CD4-positive, alpha-beta T cell (primary cell): ENCODE measurements around the gene SDK1. TPM values are rescaled to one million over a fixed set of nuclear protein-coding genes. Genes with fewer than 3 reads are reported as not detected.

Experiments
- ATAC-seq: fragments of 200-7000 bp; cut with Tn5 transposase; one replicate; pipeline ENCODE4 v1.10.0; 2022; ENCODE audit warnings: mild to moderate bottlenecking; ENCODE audit not compliant: poor library complexity
- CTCF ChIA-PET: fragments of 350-600 bp; sonication (Branson Sonifier 250); formaldehyde crosslinking; loops from one replicate; lab custom pipeline; 2021; ENCODE audit warnings: antibody characterized with exemption, inconsistent platforms; lab: Charles Lee
- POLR2A ChIA-PET: fragments of 350-600 bp; sonication (Branson Sonifier 250); formaldehyde crosslinking; loops from one replicate; lab custom pipeline; 2021; ENCODE audit warnings: antibody characterized with exemption, inconsistent platforms; lab: Charles Lee
- DNase-seq, 14 experiments: peaks; one replicate each; pipeline ENCODE4 v3.0.0-alpha.2; 2013 to 2020; ENCODE audit warnings: mixed read lengths in 2 of 14
- H3K27ac ChIP-seq, 2 donors: one replicate each; pipeline versions ENCODE4 v1.5.1 to v1.7.0; 2013; ENCODE audit warnings: low read length in 2 of 2, low read depth in 1 of 2, mild to moderate bottlenecking in 1 of 2
- H3K27me3 ChIP-seq, 2 experiments: 1 replicate in 1 of 2; 2 replicates in 1 of 2; pipeline versions ENCODE4 v1.6.1 to v1.7.0; 2013; ENCODE audit warnings: low read length in 2 of 2, control low read depth in 1 of 2, mild to moderate bottlenecking in 1 of 2, moderate library complexity in 1 of 2; ENCODE audit not compliant: insufficient read depth in 2 of 2, control insufficient read depth in 1 of 2
- H3K36me3 ChIP-seq: one replicate; pipeline ENCODE4 v1.6.1; 2013; ENCODE audit warnings: low read length, control low read depth; ENCODE audit not compliant: insufficient read depth
- H3K4me1 ChIP-seq: one replicate; pipeline ENCODE4 v1.6.1; 2013; ENCODE audit warnings: low read length, control low read depth; ENCODE audit not compliant: insufficient read depth
- H3K4me3 ChIP-seq: one replicate; pipeline ENCODE4 v1.5.1; 2013; ENCODE audit warnings: mild to moderate bottlenecking, low read length, moderate library complexity
- H3K9me3 ChIP-seq, 2 experiments: 1 replicate in 1 of 2; 2 replicates in 1 of 2; pipeline versions ENCODE4 v1.6.1 to v1.7.0; 2013; ENCODE audit warnings: low read length in 2 of 2, mild to moderate bottlenecking in 2 of 2, control low read depth in 1 of 2, moderate library complexity in 1 of 2; ENCODE audit not compliant: control insufficient read depth in 1 of 2, insufficient read depth in 1 of 2
- H3K27ac Mint-ChIP-seq: one replicate; pipeline ENCODE4 v1.8.0; 2020; ENCODE audit warnings: mixed read lengths
- H3K27me3 Mint-ChIP-seq: one replicate; pipeline ENCODE4 v1.8.0; 2021; ENCODE audit warnings: mixed read lengths
- H3K36me3 Mint-ChIP-seq: one replicate; pipeline ENCODE4 v1.8.0; 2021; ENCODE audit warnings: low read depth, mixed read lengths
- H3K4me1 Mint-ChIP-seq: one replicate; pipeline ENCODE4 v1.8.0; 2021; ENCODE audit warnings: low read depth, mixed read lengths
- H3K4me3 Mint-ChIP-seq: one replicate; pipeline ENCODE4 v1.8.0; 2020; ENCODE audit warnings: mild to moderate bottlenecking, mixed read lengths
- H3K9me3 Mint-ChIP-seq: one replicate; pipeline ENCODE4 v1.8.0; 2020; ENCODE audit warnings: mixed read lengths
- CTCF ChIP-seq: fragments of 200-600 bp; IDR thresholded peaks from one replicate; pipeline ENCODE4 v1.8.0; 2022; ENCODE audit warnings: antibody characterized with exemption, mild to moderate bottlenecking
- intact Hi-C, 2 experiments: fragments of 100-400 bp; cut with DNase I in 1 of 2; cut with micrococcal nuclease in 1 of 2; formaldehyde crosslinking; loops; one replicate each; pipeline versions ENCODE4 v1.15.1 to v1.9.0; 2023 to 2025; cut with DNase I, micrococcal nuclease
- total RNA-seq, 174 experiments: library from RNA in 2 of 174; stranded (reverse) in 2 of 174; gene quantifications; one replicate each; pipeline ENCODE4 v1.2.3 and lab custom pipeline; 2021 to 2026

Gene SDK1
- total RNA-seq, 2 experiments from 2014 or later: 1.1 to 1.3 TPM

- H3K4me3 Mint-ChIP-seq: no peak overlapping the region
- H3K27ac Mint-ChIP-seq: no peak overlapping the region
- intact Hi-C loops: no loop called here
- Histone ChIP-seq H3K27me3 (no peaks in the 10 kb centered on the region), H3K4me1 (no peaks in the 10 kb centered on the region), H3K36me3 (no peaks in the 10 kb centered on the region), H3K27ac (no peak overlapping the region), H3K4me3 (no peak overlapping the region), H3K9me3 (no peaks in the 10 kb centered on the region)
- POLR2A ChIA-PET: no interaction called here
- no peaks in the 10 kb centered on the region for H3K27me3 Mint-ChIP-seq
- ATAC-seq: no peak
- TF ChIP-seq CTCF: no peak
- H3K4me1 Mint-ChIP-seq: no peaks in the 10 kb centered on the region
- no peaks in the 10 kb centered on the region for H3K9me3 Mint-ChIP-seq
- H3K36me3 Mint-ChIP-seq: no peaks in the 10 kb centered on the region
- DNase-seq: no peak
- CTCF ChIA-PET: no interaction called here
Observed at GRCh38 chr7:4166807-4167206, 865.8 kb downstream of the SDK1 start.

DNA sequence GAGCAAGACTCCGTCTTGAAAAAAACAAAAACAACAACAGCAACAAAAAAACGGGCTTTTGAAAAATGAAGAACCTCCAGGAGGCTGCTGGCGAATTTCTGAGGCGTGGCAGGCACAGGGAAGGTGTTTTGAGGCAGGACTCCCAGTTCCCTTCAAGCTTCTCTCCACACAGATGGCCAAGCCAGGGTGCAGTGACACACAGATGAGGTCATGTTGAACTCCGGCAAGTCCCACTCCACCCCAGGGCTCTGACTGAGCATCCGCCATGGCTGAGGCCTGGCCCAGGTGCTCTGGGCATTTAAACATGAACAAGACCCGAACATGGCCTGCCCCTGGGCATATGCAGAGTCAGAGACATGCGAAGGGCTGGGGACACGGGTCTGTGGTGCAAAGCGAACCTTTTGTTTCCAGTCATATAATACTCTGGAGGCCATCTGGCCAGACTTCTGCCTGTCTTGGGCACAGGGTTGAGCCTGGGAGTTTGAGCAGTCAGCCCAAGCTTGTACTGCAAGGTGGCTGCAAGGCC is 866.4 kb downstream of the SDK1 start:
- intact Hi-C loops: no loop called here
- ChIA-PET CTCF (no interaction called here), POLR2A (no interaction called here)
- Histone ChIP-seq H3K27me3 (no peaks in the 10 kb centered on the region), H3K36me3 (no peaks in the 10 kb centered on the region), H3K27ac (no peak overlapping the region), H3K4me3 (no peak overlapping the region), H3K4me1 (no peaks in the 10 kb centered on the region), H3K9me3 (no peaks in the 10 kb centered on the region)
- TF ChIP-seq CTCF: no peak
- Mint-ChIP-seq H3K27me3 (no peaks in the 10 kb centered on the region), H3K4me1 (no peaks in the 10 kb centered on the region), H3K27ac (no peak overlapping the region), H3K36me3 (no peaks in the 10 kb centered on the region), H3K9me3 (no peaks in the 10 kb centered on the region), H3K4me3 (no peak overlapping the region)
- ATAC-seq: no peak
- DNase-seq: no peak

GRCh38 chr7:4168041-4168440 is 867.0 kb downstream of the SDK1 start:
- Mint-ChIP-seq H3K9me3 (no peaks in the 10 kb centered on the region), H3K27ac (no peak overlapping the region), H3K4me3 (no peak overlapping the region), H3K27me3 (no peaks in the 10 kb centered on the region), H3K36me3 (no peaks in the 10 kb centered on the region), H3K4me1 (no peaks in the 10 kb centered on the region)
- H3K36me3 ChIP-seq: no peaks in the 10 kb centered on the region
- H3K27ac ChIP-seq: no peak overlapping the region
- CTCF ChIA-PET: no interaction called here
- H3K9me3 ChIP-seq: no peaks in the 10 kb centered on the region
- no peak overlapping the region for H3K4me3 ChIP-seq
- H3K4me1 ChIP-seq: no peaks in the 10 kb centered on the region
- TF ChIP-seq CTCF: no peak
- DNase-seq: no peak
- intact Hi-C loops: no loop called here
- POLR2A ChIA-PET: no interaction called here
- ATAC-seq: no peak
- no peaks in the 10 kb centered on the region for H3K27me3 ChIP-seq
